ENCODE data around the gene ATP8B4.

Gene ATP8B4

GRCh38 chr15:50059203-50059772, 59.7 kb downstream of the ATP8B4 start:
- DNase-seq: no peak

GRCh38 chr15:50057905-50058639, 61.0 kb downstream of the ATP8B4 start:
- DNase-seq: no peak

GRCh38 chr15:50057196-50057595, 61.8 kb downstream of the ATP8B4 start:
- no peak for DNase-seq

GRCh38 chr15:50055750-50056157, 63.3 kb downstream of the ATP8B4 start:
- no peak for DNase-seq

GRCh38 chr15:50055332-50055731, 63.7 kb downstream of the ATP8B4 start:
- DNase-seq: no peak

GRCh38 chr15:50053055-50053856, 65.8 kb downstream of the ATP8B4 start:
- DNase-seq: no peak

- DNase-seq: no peak
These were observed 67.1 kb downstream of the ATP8B4 start for GRCh38 chr15:50051811-50052419.

- no peak for DNase-seq
These were observed 67.9 kb downstream of the ATP8B4 start for GRCh38 chr15:50050986-50051743.

- DNase-seq: no peak
These were observed 69.2 kb downstream of the ATP8B4 start for GRCh38 chr15:50049871-50050270.

GRCh38 chr15:50046867-50047266, 72.2 kb downstream of the ATP8B4 start:
- DNase-seq: no peak

GRCh38 chr15:50046159-50046558, 72.9 kb downstream of the ATP8B4 start:
- DNase-seq: no peak

GRCh38 chr15:50044904-50045303, 74.1 kb downstream of the ATP8B4 start:
- DNase-seq: no peak

- no peak for DNase-seq
These were observed 74.6 kb downstream of the ATP8B4 start for GRCh38 chr15:50044406-50044805.

- no peak for DNase-seq
These were observed 76.3 kb downstream of the ATP8B4 start for GRCh38 chr15:50042775-50043174.

- DNase-seq: no peak
These were observed 88.6 kb downstream of the ATP8B4 start for GRCh38 chr15:50030456-50030855.

GRCh38 chr15:50028326-50028725, 90.7 kb downstream of the ATP8B4 start:
- DNase-seq: no peak

GRCh38 chr15:50024281-50024680, 94.8 kb downstream of the ATP8B4 start:
- DNase-seq: no peak

GRCh38 chr15:50018491-50018890, 100.5 kb downstream of the ATP8B4 start:
- DNase-seq: no peak

- DNase-seq: no peak
These were observed 101.5 kb downstream of the ATP8B4 start for GRCh38 chr15:50017522-50017921.

GRCh38 chr15:50016951-50017350, 102.1 kb downstream of the ATP8B4 start:
- no peak for DNase-seq

- DNase-seq: no peak
These were observed 106.2 kb downstream of the ATP8B4 start for GRCh38 chr15:50012790-50013189.

- no peak for DNase-seq
These were observed 109.4 kb downstream of the ATP8B4 start for GRCh38 chr15:50009634-50010033.

All from activated CD8-positive, alpha-beta memory T cell treated with anti-CD3 and anti-CD28 coated beads, Interleukin-2, amount 50 U/mL, for 4 hours (primary cell).